HCT116 (cell line): ENCODE measurements around the gene SSR2. TPM values are rescaled to one million over a fixed set of nuclear protein-coding genes. Genes with fewer than 3 reads are reported as not detected.

ENCODE experiments used
- ATAC-seq: fragments of 200-7000 bp; cut with Tn5 transposase; 2 replicates; pipeline ENCODE4 v1.9.1; 2020; ENCODE audit warnings: mild to moderate bottlenecking, moderate library complexity
- BruUV-seq: library from RNA; stranded (reverse); fragments of 400-500 nt; replicated peaks from 2 replicates; lab custom pipeline; 2021; lab: Mats Ljungman, UMichigan
- CTCF ChIA-PET: fragments of 300-600 bp; sonication (Branson Sonifier 250); formaldehyde crosslinking; loops from one replicate; lab custom pipeline; 2021; ENCODE audit warnings: antibody characterized with exemption; lab: Charles Lee
- POLR2A ChIA-PET: fragments of 300-600, 350-600 bp; sonication (Branson Sonifier 250); formaldehyde crosslinking; loops from one replicate; lab custom pipeline; 2021; ENCODE audit warnings: antibody characterized with exemption; lab: Charles Lee
- RAD21 ChIA-PET, 2 experiments: fragments of 300-600 bp; sonication (Branson Sonifier 250); formaldehyde crosslinking; loops; one replicate each; lab custom pipeline; 2023; ENCODE audit warnings: low total read pairs in 2 of 2; ENCODE audit not compliant: uncharacterized antibody in 2 of 2, unreplicated experiment in 2 of 2, low non-redundant PET in 1 of 2; lab: Charles Lee
- DNase-seq: peaks from one replicate; pipeline ENCODE4 v3.0.0-alpha.2; 2010; ENCODE audit warnings: low read depth, low spot score
- H2AFZ ChIP-seq: fragments of 200-600 bp; shearing (Covaris generic), sonication (generic); 2 replicates; pipeline ENCODE4 v1.6.1; 2017; ENCODE audit warnings: low read depth, mixed run types, mixed read lengths, antibody characterized with exemption, low read length; ENCODE audit not compliant: poor library complexity, severe bottlenecking
- H3K27ac ChIP-seq: 2 replicates; pipeline ENCODE4 v1.5.1; 2012; ENCODE audit warnings: low read depth, low read length
- H3K27me3 ChIP-seq: fragments of 200-600 bp; sonication (generic); 2 replicates; pipeline ENCODE4 v1.6.1; 2016; ENCODE audit warnings: mixed run types, low read length, mixed read lengths; ENCODE audit not compliant: insufficient read depth
- H3K36me3 ChIP-seq, 2 experiments: fragments of 200-500 bp in 1 of 2; fragments of 200-600 bp in 1 of 2; sonication (Bioruptor generic) in 1 of 2; sonication (generic) in 1 of 2; 2 replicates each; pipeline versions ENCODE4 v1.5.1 to v1.6.1; 2014 to 2016; ENCODE audit warnings: low read length in 2 of 2, inconsistent platforms in 1 of 2, mixed read lengths in 1 of 2, mixed run types in 1 of 2; ENCODE audit not compliant: insufficient read depth in 2 of 2, control insufficient read depth in 1 of 2
- H3K4me1 ChIP-seq, 2 experiments: fragments of 200-600 bp in 1 of 2; sonication (generic) in 1 of 2; 2 replicates each; pipeline versions ENCODE4 v1.5.1 to v1.6.1; 2012 to 2017; ENCODE audit warnings: low read length in 2 of 2, inconsistent platforms in 1 of 2, mild to moderate bottlenecking in 1 of 2, mixed read lengths in 1 of 2, mixed run types in 1 of 2, moderate library complexity in 1 of 2; ENCODE audit not compliant: insufficient read depth in 2 of 2, control insufficient read depth in 1 of 2
- H3K4me2 ChIP-seq: fragments of 200-600 bp; sonication (generic); 2 replicates; pipeline ENCODE4 v1.6.1; 2017; ENCODE audit warnings: mixed run types, low read length, mixed read lengths
- H3K4me3 ChIP-seq, 2 experiments: fragments of 200-600 bp in 1 of 2; sonication (generic) in 1 of 2; replicated peaks in 1 of 2; 2 replicates each; pipeline ENCODE4 v1.5.1; 2011 to 2016; ENCODE audit warnings: low read length in 2 of 2, control low read depth in 1 of 2, low read depth in 1 of 2, mild to moderate bottlenecking in 1 of 2, mixed read lengths in 1 of 2, mixed run types in 1 of 2
- H3K79me2 ChIP-seq: fragments of 200-600 bp; sonication (generic); 2 replicates; pipeline ENCODE4 v1.6.1; 2017; ENCODE audit warnings: mild to moderate bottlenecking, mixed run types, low read length, moderate library complexity, mixed read lengths; ENCODE audit not compliant: insufficient read depth
- H3K9ac ChIP-seq: fragments of 200-600 bp; sonication (generic); 2 replicates; pipeline ENCODE4 v1.6.1; 2016; ENCODE audit warnings: low read length, mixed read lengths
- H3K9me2 ChIP-seq: fragments of 200-600 bp; sonication (generic), shearing (Covaris generic); 2 replicates; pipeline ENCODE4 v1.6.1; 2017; ENCODE audit warnings: mixed run types, mild to moderate bottlenecking, moderate library complexity; ENCODE audit not compliant: insufficient read depth
- H3K9me3 ChIP-seq, 2 experiments: fragments of 200-500 bp in 1 of 2; fragments of 200-600 bp in 1 of 2; sonication (Bioruptor generic) in 1 of 2; sonication (generic) in 1 of 2; 2 replicates each; pipeline ENCODE4 v1.6.1; 2014 to 2017; ENCODE audit warnings: low read length in 2 of 2, mixed read lengths in 2 of 2, inconsistent platforms in 1 of 2, low read depth in 1 of 2, mild to moderate bottlenecking in 1 of 2, mixed run types in 1 of 2, moderate library complexity in 1 of 2; ENCODE audit not compliant: control insufficient read depth in 1 of 2, insufficient read depth in 1 of 2
- H4K20me1 ChIP-seq: fragments of 200-600 bp; sonication (generic), shearing (Covaris generic); 2 replicates; pipeline ENCODE4 v1.6.1; 2017; ENCODE audit warnings: mixed run types, mild to moderate bottlenecking, moderate library complexity; ENCODE audit not compliant: insufficient read depth
- CBX3 ChIP-seq: IDR thresholded peaks from 2 replicates; pipeline ENCODE4 v1.6.1; 2012; ENCODE audit warnings: low read depth
- POLR2A ChIP-seq: IDR thresholded peaks from 2 replicates; pipeline ENCODE4 v1.7.0; 2011; ENCODE audit warnings: borderline replicate concordance; ENCODE audit not compliant: insufficient read depth, insufficient read length; ENCODE audit errors: extremely low read depth
- POLR2AphosphoS5 ChIP-seq: IDR thresholded peaks from 2 replicates; pipeline ENCODE4 v1.6.1; 2011; ENCODE audit warnings: mild to moderate bottlenecking, low read depth, low read length, moderate library complexity
- RAD21 ChIP-seq: IDR thresholded peaks from 2 replicates; pipeline ENCODE4 v1.6.1; 2012; ENCODE audit warnings: low read depth, mild to moderate bottlenecking
- SIN3A ChIP-seq: IDR thresholded peaks from 2 replicates; pipeline ENCODE4 v1.6.1; 2012; ENCODE audit warnings: low read depth
- SRF ChIP-seq: IDR thresholded peaks from 2 replicates; pipeline ENCODE4 v1.6.1; 2012; ENCODE audit warnings: low read depth
- TCF7L2 ChIP-seq: IDR thresholded peaks from 2 replicates; pipeline ENCODE4 v1.7.0; 2011; ENCODE audit warnings: borderline replicate concordance, inconsistent platforms; ENCODE audit not compliant: insufficient read depth, insufficient read length; ENCODE audit errors: extremely low read depth
- ZFX ChIP-seq: fragments of 450-650 bp; IDR thresholded peaks from 2 replicates; pipeline ENCODE4 v1.6.1; 2017
- ZNF274 ChIP-seq: fragments of 200-500 bp; sonication (Bioruptor generic); IDR thresholded peaks from 2 replicates; pipeline ENCODE4 v1.6.1; 2014; ENCODE audit warnings: mild to moderate bottlenecking, low read depth, low read length, inconsistent platforms
- intact Hi-C: fragments of 100-400 bp; cut with micrococcal nuclease; formaldehyde crosslinking; loops from 2 replicates; pipeline ENCODE4 v1.10.0; 2022
- total RNA-seq: library from RNA; stranded (reverse); gene quantifications from one replicate; pipeline ENCODE4 v1.2.1, GENCODE V29; 2021; ENCODE audit not compliant: unreplicated experiment
- TF ChIP-seq, protein P1 (sequence below), 3 experiments: fragments of 200-600 bp in 1 of 3; sonication (generic) in 1 of 3; IDR thresholded peaks in 2 of 3; conservative IDR thresholded peaks in 1 of 3; 2 replicates each; pipeline ENCODE4 v1.5.1; 2012 to 2017; ENCODE audit warnings: low read depth in 2 of 3, low read length in 2 of 3, antibody characterized with exemption in 1 of 3, borderline replicate concordance in 1 of 3, control low read depth in 1 of 3, mild to moderate bottlenecking in 1 of 3, mixed read lengths in 1 of 3, mixed run types in 1 of 3, moderate library complexity in 1 of 3; ENCODE audit not compliant: insufficient read depth in 1 of 3

The SSR2 gene
- total RNA-seq, 1 experiment from 2014 or later, result 153 TPM

DNA sequence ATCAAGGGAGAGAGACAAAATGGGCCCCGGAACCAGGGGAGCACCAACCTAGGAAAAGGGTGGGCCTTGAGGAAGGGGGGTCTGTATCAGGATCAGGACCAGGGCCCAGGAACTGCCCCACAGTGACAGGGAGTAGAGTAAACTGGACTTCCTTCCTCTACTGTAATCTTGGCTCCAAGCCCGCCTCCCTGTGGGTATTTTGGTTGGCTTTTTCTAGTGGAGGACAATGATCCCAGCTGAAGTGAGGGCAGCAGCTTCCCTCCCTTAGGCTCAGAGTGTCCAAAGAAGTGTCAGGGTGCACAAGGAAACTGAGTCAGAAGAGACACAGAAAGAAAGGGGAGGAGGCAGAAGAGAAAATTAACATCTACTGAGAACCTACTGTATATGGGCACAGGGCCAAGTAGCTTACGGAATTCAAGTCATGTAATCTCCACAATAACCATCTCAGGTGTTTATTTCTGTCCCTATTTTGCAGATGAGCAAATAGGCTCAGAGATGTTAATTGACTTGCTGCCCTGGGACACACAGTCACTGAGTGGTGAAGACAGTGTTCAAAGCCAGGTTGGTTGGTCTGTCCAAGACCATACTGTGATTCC is 28.0 kb upstream of the SSR2 start:
- Histone ChIP-seq H3K4me3 (no peak overlapping the region), H3K36me3 (peaks cover 16 to 20% of the 10 kb centered on the region in 2 experiments), H3K9me2 (no peaks in the 10 kb centered on the region), H4K20me1 (no peaks in the 10 kb centered on the region), H3K4me1 (peaks cover 3 to 5% of the 10 kb centered on the region in 2 experiments; a peak in 2 of 4 replicates), H3K27me3 (no peaks in the 10 kb centered on the region), H3K9me3 (no peaks in the 10 kb centered on the region), H3K9ac (no peak overlapping the region), H3K79me2 (peaks cover 25% of the 10 kb centered on the region), H3K27ac (no peak overlapping the region), H2AFZ (no peak overlapping the region), H3K4me2 (no peak overlapping the region)
- CTCF ChIA-PET, result no interaction called here
- no TSS peak for BruUV-seq
- RAD21 ChIA-PET, result no interaction called here
- intact Hi-C loops, result no loop called here
- DNase-seq (no peak), ATAC-seq (no peak)
- POLR2A ChIA-PET, result no interaction called here
- TF ChIP-seq RAD21, result no peak
- no peak for TF ChIP-seq ZNF274
- no peak for TF ChIP-seq CBX3
- no peak for TF ChIP-seq POLR2A
- TF ChIP-seq SIN3A, result no peak
- TF ChIP-seq ZFX, result no peak
- no peak for TF ChIP-seq POLR2AphosphoS5
- TF ChIP-seq SRF, result no peak
- TF ChIP-seq TCF7L2, result no peak
- TF ChIP-seq, protein P1, sequence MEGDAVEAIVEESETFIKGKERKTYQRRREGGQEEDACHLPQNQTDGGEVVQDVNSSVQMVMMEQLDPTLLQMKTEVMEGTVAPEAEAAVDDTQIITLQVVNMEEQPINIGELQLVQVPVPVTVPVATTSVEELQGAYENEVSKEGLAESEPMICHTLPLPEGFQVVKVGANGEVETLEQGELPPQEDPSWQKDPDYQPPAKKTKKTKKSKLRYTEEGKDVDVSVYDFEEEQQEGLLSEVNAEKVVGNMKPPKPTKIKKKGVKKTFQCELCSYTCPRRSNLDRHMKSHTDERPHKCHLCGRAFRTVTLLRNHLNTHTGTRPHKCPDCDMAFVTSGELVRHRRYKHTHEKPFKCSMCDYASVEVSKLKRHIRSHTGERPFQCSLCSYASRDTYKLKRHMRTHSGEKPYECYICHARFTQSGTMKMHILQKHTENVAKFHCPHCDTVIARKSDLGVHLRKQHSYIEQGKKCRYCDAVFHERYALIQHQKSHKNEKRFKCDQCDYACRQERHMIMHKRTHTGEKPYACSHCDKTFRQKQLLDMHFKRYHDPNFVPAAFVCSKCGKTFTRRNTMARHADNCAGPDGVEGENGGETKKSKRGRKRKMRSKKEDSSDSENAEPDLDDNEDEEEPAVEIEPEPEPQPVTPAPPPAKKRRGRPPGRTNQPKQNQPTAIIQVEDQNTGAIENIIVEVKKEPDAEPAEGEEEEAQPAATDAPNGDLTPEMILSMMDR (IDR thresholded peaks at IDR 0.05 in 2 of 3, conservative IDR thresholded peaks at IDR 0.05 in 1 of 3; ENCODE audit: borderline replicate concordance in 1 of 3, insufficient read depth in 1 of 3, low read depth in 2 of 3, low read length in 2 of 3), result no peak
